Nephron (organoid): ENCODE results near the gene CFB.
A peak's percentile ranks its signal among the peaks of the same experiment; 100 is the strongest.

Source experiments
- H3K27ac Mint-ChIP-seq, 3 experiments: 2 replicates each; pipeline ENCODE4 v1.8.0; 2020; ENCODE audit warnings: mixed read lengths in 3 of 3, mild to moderate bottlenecking in 2 of 3, moderate library complexity in 1 of 3
- H3K27me3 Mint-ChIP-seq: 2 replicates; pipeline ENCODE4 v1.8.0; 2021; ENCODE audit warnings: low read depth, mild to moderate bottlenecking, moderate library complexity, mixed read lengths
- H3K36me3 Mint-ChIP-seq: 2 replicates; pipeline ENCODE4 v1.8.0; 2020; ENCODE audit warnings: low read depth, mixed read lengths
- H3K4me1 Mint-ChIP-seq: 2 replicates; pipeline ENCODE4 v1.8.0; 2020; ENCODE audit warnings: mixed read lengths
- H3K4me3 Mint-ChIP-seq, 3 experiments: 2 replicates each; pipeline ENCODE4 v1.8.0; 2020; ENCODE audit warnings: mild to moderate bottlenecking in 3 of 3, mixed read lengths in 3 of 3, moderate library complexity in 2 of 3
- H3K9me3 Mint-ChIP-seq: 2 replicates; pipeline ENCODE4 v1.8.0; 2020; ENCODE audit warnings: mixed read lengths
- CTCF ChIP-seq, 3 experiments: fragments of 200-600 bp; sonication (generic); IDR thresholded peaks; one replicate each; pipeline ENCODE4 v1.5.0; 2021; ENCODE audit warnings: antibody characterized with exemption in 3 of 3; ENCODE audit not compliant: unreplicated experiment in 3 of 3

Gene CFB

GRCh38 chr6:31956796-31957195 is 10.9 kb downstream of the CFB start:
- TF ChIP-seq CTCF (IDR thresholded peaks at IDR 0.05; ENCODE audit: unreplicated experiment in 3 of 3) = no peak
- Mint-ChIP-seq H3K27ac (no peak overlapping the region), H3K36me3 (peaks cover 47% of the 10 kb centered on the region), H3K9me3 (no peaks in the 10 kb centered on the region), H3K4me3 (peak overlapping the region; percentile 99 to 100 (median 99)), H3K27me3 (no peaks in the 10 kb centered on the region), H3K4me1 (peaks cover 20% of the 10 kb centered on the region)

GRCh38 chr6:31958412-31958740 is 12.5 kb downstream of the CFB start:
- H3K4me1 Mint-ChIP-seq = peaks cover 20% of the 10 kb centered on the region
- peaks cover 49% of the 10 kb centered on the region for H3K36me3 Mint-ChIP-seq
- H3K27ac Mint-ChIP-seq = peak overlapping the region; percentile 80 to 90 (median 86)
- no peak for TF ChIP-seq CTCF (IDR thresholded peaks at IDR 0.05; ENCODE audit: unreplicated experiment in 3 of 3)
- peak overlapping the region; percentile 99 to 100 (median 99) for H3K4me3 Mint-ChIP-seq
- H3K27me3 Mint-ChIP-seq = no peaks in the 10 kb centered on the region
- no peaks in the 10 kb centered on the region for H3K9me3 Mint-ChIP-seq

GRCh38 chr6:31958741-31959739 is 13.1 kb downstream of the CFB start, which contains the start of the genes NELFE and SKIC2:
NELFE (minus strand) TSS chr6:31958971; CDS start chr6:31958446, 525 bp downstream.
SKIC2 (plus strand) TSS chr6:31959175; CDS start chr6:31959193, 18 bp downstream.
- H3K4me1 Mint-ChIP-seq = peaks cover 20% of the 10 kb centered on the region
- H3K9me3 Mint-ChIP-seq = no peaks in the 10 kb centered on the region
- peak within 1 kb of the TSS; percentile 80 to 92 (median 90) for H3K27ac Mint-ChIP-seq
- peaks cover 46% of the 10 kb centered on the region for H3K36me3 Mint-ChIP-seq
- no peaks in the 10 kb centered on the region for H3K27me3 Mint-ChIP-seq
- peak within 1 kb of the TSS; percentile 99 to 100 (median 99) for H3K4me3 Mint-ChIP-seq
- no peak for TF ChIP-seq CTCF (IDR thresholded peaks at IDR 0.05; ENCODE audit: unreplicated experiment in 3 of 3)

GRCh38 chr6:31961616-31962015 is 15.7 kb downstream of the CFB start:
- Mint-ChIP-seq H3K27me3 (no peaks in the 10 kb centered on the region), H3K4me3 (peak overlapping the region; percentile 61 to 100 (median 99)), H3K9me3 (no peaks in the 10 kb centered on the region), H3K4me1 (peaks cover 20% of the 10 kb centered on the region), H3K27ac (no peak overlapping the region), H3K36me3 (peaks cover 35% of the 10 kb centered on the region)
- TF ChIP-seq CTCF (IDR thresholded peaks at IDR 0.05; ENCODE audit: unreplicated experiment in 3 of 3) = no peak

GRCh38 chr6:31963921-31964320 is 18.0 kb downstream of the CFB start:
- Mint-ChIP-seq H3K27ac (no peak overlapping the region), H3K4me1 (peaks cover 4% of the 10 kb centered on the region)
- no peak for TF ChIP-seq CTCF (IDR thresholded peaks at IDR 0.05; ENCODE audit: unreplicated experiment in 3 of 3)

More at GRCh38 chr6:31963921-31964320, 18.0 kb downstream of the CFB start:
- H3K36me3 Mint-ChIP-seq = peaks cover 43% of the 10 kb centered on the region
- H3K27me3 Mint-ChIP-seq = no peaks in the 10 kb centered on the region
- no peaks in the 10 kb centered on the region for H3K9me3 Mint-ChIP-seq
- H3K4me3 Mint-ChIP-seq = peak overlapping the region in 1 of 3 experiments; percentile 13
